Renal cortical epithelial cell (primary cell): ENCODE measurements around the gene NAT14. TPM values are rescaled to one million over a fixed set of nuclear protein-coding genes. Genes with fewer than 3 reads are reported as not detected.

Experiments used
- DNase-seq: peaks from one replicate; pipeline ENCODE4 v3.0.0-alpha.2; 2011; ENCODE audit warnings: low read depth
- total RNA-seq: library from RNA; depleted of rRNA; stranded (reverse); fragments of >200 nt; gene quantifications from 2 replicates; pipeline ENCODE4 v1.2.3, GENCODE V29; 2014

The NAT14 gene
- total RNA-seq, 1 donor from 2014 or later, result 39.4 TPM

DNA sequence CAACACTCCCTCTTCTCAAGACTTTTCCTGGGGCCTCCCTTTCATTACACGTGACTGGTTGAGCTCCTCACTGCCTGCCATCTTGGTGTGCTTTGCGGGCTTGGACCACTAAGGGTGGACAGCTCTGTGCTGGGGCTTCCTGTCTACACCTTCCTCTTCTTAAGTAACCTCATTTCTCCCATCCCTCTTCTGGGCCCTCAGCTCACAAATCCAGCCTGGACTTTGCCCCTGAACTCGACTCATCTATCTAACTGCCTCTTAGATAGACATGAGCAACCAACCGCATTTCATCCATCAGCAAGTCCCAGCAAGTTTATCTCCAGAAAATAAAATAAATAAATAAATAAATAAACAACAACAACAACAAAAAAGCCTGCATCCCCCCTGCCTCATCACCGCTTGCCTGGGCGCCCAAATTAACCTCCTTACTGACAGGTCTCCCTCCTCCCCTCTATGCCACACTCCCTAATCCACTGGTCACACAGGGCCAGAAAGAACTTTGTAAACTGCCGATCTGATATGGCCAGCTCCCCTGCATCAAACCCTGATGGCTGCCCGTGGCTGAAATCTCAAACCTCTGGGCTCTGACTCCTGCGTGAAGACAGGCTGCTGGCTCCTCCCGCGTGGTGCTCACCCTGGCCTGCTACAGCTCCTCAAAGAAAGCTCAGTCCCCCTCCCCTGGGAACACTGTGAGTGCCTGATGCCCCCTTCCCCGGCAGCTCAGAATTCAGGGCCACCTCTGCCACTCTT, 31.3 kb upstream of the NAT14 start:
- DNase-seq, result no peak

DNA sequence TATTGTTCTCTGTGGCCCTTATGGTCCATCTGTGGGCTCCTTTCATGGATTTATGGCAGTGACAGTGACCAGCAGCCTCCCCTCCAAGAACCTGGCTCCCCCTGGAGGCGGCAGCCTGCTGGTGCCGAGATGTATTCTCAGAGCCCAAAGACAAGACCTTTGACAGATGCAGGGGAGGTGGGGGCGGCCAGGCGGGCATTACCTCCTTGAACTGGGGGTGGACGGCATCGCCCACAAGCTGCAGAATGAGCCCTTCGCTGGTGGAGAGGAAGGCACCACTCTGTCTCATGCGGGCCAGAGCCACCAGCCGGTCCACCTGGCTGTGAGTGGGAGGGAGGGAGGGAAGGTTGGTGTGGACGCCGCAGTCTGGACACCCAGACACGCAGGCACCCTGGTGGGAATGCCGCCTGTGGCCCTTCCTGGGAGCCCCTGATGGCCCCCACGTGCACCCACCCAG, 30.2 kb upstream of the NAT14 start:
- no peak for DNase-seq

DNA sequence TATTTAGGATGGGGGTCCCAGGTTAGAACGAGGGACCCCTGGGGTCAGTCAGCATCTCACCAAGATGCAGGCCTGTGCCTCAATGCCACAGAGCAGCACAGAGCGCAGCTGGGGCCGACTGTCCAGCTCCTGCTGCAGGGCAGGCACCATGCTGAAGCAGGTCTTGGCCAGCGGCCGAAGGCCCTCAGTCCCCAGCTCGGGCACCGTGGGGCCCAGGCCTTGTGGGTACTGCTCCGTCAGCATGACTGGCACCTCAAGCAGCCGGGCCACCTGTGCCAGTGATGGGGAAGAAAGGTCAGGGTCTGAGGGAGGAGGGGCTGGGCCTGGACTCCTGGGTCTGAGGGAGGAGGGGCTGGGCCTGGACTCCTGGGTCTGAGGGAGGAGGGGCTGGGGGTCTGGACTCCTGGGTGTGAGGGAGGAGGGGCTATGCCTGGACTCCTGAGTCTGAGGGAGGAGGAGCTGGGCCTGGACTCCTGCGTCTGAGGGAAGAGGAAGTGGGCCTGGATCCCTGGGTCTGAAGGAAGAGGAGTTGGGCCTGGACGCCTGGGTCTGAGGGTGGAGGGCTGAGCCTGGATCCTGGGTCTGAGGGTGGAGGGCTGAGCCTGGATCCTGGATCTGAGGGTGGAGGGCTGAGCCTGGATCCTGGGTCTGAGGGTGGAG, 29.3 kb upstream of the NAT14 start:
- no peak for DNase-seq

DNA sequence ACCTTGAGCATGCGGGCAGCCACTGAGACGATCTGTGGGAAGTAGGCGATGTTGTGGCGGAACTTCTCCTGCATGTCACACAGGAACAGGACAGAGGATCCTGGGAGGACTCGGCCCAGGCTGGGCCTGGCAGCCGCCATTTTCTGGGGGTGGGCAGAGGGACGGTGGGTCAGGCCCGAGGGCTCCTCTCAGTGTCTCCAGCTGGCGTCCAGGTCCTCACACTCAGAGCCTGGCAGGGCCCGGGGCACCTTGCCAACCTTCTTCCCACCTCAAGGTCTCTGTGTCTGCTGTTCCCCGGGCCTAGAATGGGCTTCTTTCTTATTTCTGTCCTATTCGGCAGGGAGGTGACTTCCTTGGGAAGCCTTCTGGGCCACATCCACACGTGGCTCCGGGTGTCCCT, 28.6 kb upstream of the NAT14 start:
- DNase-seq, result no peak

DNA sequence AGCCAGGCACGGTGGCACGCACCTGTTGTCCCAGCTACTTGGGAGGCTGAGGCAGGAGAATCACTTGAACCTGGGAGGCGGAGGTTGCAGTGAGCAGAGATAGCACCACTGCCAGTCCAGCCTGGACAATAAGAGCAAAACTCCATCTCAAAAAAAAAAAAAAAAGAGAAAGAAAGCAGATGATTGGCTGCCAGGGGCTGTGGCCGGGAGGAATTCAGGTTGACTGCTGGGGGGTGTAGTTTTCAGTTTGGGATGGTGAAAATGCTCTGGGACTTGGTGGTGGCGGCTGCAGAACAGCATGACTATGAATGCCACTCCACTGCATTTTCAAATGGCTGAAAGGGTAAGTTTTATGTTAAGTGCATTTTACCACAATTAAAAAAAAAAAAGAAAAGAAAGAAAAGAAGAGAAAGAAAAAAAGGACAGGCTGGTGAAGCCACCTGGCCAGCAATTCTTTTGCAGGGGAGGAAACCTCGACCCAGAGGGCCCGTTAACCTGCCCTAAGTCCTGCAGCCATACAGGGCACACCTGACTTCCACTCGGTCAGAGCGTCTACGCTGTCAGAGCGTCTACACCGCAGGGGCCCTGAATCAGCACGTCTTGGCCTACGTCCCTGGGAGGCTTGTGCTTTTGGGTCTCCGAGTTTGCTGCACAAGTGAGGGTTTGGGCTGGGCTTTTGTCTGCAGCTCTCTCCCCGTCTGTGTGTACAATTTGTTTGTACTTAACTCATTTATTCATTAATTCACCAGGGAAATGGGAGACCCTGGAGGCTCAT, 27.1 kb upstream of the NAT14 start:
- DNase-seq, result no peak

DNA sequence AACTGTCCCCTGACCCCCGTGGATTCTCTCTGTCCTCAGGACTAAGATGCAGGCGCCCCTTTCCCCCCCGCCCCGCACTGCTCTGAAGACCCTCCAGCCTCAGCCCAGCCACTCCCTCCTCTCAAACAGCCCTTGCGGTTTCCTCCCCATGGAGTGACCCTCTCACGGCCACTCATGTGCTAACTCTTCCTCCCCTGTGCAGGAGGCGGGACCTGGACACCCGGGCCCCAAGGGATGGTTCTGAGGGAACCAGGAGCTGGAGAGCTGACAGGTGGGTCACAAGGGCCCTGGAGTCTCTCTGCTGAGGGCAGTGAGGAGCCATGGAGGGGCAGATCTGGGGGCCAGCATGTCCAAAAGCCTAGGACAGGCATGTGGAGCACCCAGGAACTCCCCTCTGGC, 25.4 kb upstream of the NAT14 start:
- no peak for DNase-seq

DNA sequence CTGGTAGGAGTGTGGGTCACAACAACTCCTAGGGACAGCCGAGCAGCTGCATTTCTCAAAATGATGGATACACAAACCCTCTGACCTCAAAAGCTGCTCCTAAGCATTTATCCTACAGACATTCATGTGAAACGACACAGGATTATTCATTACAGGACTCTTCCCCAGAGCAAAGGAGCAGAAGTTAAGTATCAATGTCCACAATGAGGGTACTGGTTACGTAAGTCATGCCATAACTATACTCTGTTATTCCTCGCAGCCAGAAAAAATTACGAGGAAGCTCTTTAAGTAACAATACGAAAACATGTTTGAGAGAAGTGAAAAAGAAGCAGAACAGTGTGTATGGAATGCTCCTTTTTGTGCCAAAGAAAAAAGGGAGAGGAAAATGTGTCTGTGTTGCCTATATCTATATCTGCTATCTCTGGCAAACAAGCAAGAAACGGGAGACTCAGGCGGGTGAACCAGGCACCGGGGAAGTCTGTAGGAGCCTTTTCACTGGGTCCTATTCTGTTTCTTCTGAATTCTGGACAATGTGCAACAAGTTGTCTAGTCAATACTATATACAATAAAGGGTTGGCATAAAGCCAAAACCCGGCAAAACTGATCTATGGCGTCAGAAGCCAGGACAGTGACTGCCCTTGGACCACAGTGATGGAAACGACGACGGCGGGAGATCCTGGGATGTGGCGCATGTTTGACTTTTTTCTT, 24.9 kb upstream of the NAT14 start:
- no peak for DNase-seq

DNA sequence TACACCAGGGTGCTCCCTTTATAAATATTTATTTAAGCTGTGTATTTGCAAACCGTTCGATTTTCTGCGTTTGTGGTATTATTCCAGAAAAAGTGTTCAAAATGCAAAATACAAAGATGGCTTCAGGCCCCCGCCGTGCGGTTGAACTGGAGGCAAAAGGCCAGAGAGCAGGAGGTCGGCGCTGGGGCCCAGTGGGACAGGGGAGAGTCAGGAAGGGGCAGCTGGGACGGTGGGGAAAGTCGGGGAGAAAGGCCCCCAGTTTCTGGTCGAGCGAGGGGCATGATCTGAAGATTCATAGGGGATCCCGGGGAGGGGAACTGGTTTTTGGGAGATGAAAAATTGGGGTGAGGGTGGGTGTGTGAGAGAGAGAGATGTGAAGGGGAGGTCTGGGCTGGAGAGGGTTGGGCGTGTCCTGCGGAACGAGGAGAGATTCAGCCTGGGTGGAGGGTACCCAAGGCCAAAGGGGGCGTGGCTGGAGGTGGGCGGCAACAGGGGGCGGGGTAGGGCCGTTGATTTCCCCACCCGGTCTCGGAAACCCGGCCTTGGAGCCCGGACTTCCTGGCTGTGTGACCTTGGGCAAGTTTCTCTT, 24.2 kb upstream of the NAT14 start:
- peak; percentile 44 for DNase-seq

DNA sequence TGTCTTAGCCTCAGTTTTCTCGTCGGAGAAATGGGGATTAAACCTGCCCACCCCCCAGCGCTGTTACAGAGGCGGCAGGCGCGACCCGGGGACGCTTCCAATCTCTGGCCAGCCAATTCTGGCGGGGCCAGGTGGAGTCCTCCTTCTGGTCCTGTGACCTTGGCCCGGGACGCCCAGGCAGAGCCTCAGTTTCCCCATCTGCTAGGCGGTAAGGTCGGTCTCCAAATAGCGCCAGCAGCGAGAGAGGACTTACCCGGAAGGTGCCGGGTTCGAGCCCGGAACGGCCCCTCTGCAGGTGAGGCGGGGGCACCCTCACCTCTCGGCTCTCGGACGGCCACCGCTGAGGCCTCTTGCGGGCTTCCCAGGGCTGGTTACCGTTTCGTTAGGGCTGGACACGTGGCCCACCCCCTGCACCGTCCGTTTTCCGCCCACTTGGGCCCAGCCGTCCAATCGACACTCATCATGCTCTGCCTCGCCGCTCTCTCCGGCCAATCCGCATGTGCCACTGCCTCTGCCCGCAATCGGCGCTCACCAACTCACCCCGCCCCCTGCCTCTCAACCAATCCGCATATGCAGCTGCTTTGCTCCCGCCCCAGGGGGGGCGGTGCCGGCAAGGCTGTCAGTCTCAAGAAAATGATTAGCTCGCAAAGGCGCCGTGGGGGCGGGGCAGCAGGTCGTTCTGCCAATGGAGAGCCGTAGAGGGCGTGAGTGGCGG, 23.6 kb upstream of the NAT14 start, which contains the start of gene ISOC2:
Gene ISOC2 (minus strand): TSS at position 384 of the 715 bp plus-strand sequence. CDS start 5,156 bp downstream, outside the sequence.
- peak; percentile 97 for DNase-seq

DNA sequence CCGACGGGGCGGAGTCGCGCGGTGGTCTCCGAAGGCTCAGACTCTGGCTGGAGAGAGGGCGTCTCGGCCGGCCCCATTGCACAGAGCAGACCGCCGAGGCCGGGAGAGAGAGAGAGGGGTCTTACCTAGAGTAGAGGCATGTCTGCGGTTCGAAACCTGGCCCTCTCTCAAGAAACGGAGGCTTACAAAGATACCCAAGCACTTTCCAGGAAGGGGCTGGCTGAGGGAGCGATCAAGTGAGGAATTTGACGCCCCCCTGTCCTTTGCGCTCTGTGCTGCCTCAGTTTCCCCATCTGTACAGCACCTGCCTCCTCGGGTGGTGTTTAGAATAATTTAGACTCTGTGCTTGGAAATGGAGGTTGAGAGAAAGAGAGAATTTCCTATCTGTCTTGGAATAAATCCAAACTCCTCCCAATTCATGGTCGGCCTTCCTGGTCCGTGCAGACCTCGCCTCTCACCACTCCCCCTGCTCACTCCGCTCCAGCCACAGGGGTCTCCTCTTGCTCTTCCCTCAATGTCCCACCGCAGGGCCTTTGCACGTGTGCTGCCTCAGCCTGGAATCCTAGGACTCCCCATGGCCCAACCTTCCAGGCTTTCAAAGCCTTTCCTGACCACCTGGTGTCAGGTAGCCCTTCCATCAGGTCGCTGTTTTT, 22.9 kb upstream of the NAT14 start:
- DNase-seq, result peak; percentile 40

DNA sequence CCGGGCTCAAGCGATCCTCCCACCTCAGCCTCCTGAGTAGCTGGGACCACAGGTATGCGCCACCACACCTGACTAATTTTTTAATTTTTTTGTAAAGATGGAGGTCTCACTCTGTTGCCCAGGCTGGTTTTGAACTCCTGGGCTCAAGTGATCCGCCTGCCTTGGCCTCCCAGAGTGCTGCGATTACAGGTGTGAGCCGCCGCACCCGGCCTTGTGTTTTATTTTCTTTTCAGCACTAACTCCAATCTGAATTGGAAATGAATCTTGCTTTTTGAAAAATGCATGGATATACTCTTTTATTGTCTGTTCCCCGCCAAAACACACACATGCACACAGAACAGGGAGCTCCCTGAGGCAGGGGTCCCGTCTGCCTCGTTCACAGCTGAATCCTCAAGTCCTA, 22.3 kb upstream of the NAT14 start:
- DNase-seq, result no peak

DNA sequence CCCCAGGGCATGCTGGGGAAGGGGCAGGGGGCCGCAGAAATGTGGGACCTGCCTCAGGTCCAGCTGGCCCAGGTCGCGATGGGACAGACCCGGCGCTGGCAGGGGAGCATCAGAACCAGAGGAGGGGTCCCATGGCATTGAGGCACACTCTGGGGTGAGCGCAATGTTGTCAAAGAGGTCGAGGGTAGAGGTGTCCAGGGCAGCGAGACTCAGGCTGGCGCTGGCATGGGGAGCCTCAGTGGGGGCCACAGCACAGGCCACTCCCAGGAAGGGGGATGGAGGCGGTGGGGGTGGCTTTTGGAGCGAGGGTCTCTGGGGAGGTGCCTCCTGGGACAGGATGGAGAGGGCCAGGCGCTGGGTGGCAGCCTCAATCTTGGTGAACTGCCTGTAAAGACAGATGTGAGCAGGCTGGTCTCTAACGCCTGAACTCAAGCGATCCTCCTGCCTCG, 21.4 kb upstream of the NAT14 start:
- DNase-seq, result no peak

DNA sequence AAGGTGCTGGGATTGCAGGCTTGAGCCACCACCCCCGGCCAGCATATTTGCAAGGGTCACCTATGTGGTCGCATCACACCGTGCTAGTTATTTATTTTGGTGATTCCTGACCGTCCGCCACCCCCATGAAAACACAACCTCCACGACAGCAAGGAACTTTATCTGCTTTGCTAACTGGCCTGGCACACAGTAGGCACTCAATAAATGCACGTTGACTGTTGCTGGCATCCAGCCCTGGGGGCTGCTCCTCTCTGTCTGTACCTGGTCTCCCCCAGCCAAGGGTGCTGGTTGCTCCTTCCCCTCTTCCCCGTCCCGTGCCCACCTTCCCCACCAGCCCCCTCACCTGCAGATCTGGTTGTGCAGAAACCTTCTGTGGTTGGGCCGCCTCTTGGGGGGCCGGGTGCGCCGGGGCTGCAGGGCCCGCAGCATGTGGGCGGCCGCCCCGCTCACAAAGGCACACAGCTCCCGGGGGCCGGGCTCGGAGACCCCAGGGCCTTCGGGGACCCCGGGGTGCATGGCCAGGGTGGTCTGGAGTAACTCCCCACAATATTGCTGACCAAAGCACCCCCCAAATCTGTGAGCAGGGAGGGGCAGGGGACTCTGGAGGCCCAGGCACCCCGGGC, 20.8 kb upstream of the NAT14 start:
- no peak for DNase-seq

DNA sequence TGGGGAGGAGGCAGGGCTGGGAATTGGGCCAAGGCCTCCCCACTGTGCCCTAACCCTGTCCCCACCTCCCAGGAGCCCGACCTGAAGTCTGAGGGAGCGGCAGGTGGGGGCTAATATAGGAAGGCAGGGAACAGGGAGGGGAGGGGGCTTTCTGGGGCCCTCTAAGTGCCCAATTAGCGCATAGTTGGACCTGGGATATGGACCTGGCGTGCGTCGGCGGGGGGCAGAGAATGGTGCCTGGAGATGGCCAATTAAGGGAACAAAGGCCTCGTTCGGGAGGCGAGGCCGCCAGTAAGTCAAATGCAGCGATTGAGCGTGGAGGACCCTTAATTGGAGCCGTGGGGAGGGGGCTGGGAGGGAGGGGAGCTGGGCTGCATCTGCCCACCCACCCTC, 20.3 kb upstream of the NAT14 start, which contains the start of gene C19orf85:
Gene C19orf85 (minus strand): TSS at position 90 of the 393 bp plus-strand sequence. CDS start 197 bp downstream, outside the sequence.
- DNase-seq, result no peak

DNA sequence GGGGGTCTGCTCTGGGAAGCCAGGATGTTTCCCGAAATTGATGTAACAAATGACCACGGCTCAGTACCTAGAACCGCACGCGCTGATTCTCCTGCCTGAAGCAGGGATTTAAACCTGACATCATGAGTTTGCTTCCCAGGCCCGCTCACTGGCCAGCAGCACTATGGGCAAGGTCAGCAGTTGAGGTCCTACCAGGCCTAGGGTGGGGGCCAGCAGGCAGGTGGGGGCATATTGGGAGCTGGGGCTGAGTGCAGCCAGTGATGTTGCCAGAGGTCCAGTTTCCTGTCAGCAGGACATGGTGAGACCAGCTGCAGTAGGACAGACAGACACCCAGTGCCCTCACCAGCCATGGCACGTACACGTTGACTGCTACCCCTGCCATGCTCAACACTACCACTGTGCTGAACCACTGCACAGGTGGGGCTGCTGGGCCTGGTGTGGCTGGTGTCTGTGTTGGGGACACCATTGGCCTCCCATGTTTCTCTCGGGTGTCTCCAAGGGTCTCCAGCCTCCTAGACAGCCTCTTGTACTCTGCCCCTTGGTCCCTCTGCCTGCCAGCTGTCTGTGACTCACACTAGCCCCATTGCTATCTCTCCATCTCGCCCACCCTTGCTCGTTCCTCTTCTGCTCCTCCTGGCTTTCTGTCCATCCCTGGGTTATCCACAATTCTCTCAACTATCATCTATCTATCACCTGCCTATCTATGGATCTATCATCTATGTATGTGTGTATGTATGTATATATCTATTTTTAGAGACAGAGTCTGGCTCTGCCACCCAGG, 19.3 kb upstream of the NAT14 start:
- DNase-seq, result no peak

DNA sequence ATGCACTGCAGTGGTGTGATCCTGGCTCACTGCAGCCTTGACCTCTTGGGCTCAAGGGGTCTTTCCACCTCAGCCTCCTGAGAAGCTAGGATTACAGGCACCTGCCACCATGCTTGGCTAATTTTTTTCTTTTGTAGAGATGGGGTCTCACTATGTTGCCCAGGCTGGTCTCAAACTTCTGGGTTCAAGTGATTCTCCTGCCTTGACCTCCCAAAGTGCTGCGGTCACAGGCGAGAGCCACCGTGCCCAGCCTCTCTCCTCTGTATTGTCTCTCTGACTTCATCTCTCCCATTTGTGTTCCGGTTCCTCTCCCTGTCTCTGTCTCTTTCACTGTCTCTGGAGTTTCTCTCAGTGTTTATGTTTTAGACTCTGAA, 18.8 kb upstream of the NAT14 start:
- DNase-seq, result no peak

DNA sequence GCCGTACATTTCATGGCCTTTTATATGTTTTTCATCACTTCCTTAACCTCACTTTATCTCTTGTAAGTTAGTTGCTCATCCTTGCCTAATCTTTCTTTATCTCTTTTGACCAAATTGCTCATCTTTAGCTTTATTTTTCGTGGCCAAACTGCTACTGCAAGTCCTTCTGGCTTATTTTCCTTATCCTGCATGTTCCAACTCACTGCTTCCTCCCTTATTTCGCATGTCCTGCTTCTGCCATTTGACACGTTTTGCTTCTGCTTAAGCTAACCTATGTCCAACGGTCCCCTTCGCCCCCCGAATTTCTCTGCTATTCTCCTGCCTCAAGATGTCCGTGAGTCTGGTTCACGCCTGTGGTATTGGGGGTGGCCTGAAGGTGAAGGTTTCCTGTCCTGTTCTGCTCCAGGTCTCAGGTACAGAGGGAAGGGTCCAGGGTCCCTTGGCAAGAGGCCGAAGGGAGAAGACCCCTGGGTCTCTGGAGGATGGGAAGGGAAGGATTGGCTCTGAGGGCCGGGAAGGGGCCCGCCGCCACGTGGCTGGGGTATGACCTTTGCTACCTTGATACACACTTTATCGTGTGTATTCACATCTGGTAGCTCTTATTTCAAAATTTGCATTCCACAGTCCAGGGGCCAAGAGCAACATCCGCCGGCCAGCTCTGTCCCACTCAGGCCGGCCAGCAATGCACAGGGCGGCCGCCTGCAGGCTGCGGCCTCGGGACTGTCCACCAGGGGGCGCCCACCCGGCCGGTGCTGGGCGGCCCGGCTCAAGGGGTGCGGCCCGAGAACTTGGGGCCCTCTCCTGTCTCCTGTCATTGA, 17.5 kb upstream of the NAT14 start:
- no peak for DNase-seq

DNA sequence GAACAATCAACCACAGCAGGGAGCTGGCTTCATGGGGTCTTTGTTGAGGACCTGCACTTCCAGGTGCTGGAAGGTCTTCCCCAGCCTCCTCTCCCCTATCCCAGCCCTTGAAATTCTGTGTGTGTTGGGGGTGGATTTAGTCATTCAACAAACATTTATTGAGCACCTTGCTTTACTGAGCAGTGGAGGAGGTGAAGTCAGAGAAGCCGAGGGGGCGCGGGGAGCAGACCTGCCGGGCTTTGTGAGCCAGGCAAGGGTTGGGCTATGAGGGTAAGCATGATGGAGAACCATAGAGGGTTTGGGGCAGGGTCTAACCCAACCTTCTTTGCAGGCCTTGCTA, 17.0 kb upstream of the NAT14 start:
- DNase-seq, result no peak
